Stomach (tissue), 9 donors: ENCODE data around the gene ZKSCAN8. TPM values are rescaled to one million over a fixed set of nuclear protein-coding genes. Genes with fewer than 3 reads are reported as not detected.

Source experiments
- DNase-seq, 2 donors: peaks; one replicate each; pipeline versions ENCODE4 v3.0.0 to v3.0.0-alpha.2; 2013 to 2019
- H3K27ac ChIP-seq, 5 donors: fragments of 200-600 bp in 4 of 5; sonication (generic) in 4 of 5; one replicate each; pipeline ENCODE4 v1.5.1; 2013 to 2019; ENCODE audit warnings: mild to moderate bottlenecking in 1 of 5, moderate library complexity in 1 of 5
- H3K27me3 ChIP-seq, 3 donors: fragments of 200-600 bp; sonication (generic); one replicate each; pipeline ENCODE4 v1.5.1; 2017 to 2019; ENCODE audit warnings: mixed run types in 1 of 3
- H3K36me3 ChIP-seq, 4 donors: fragments of 200-600 bp; sonication (generic); 1 replicate in 3 of 4; 2 replicates in 1 of 4; pipeline ENCODE4 v1.5.1; 2016 to 2019
- H3K4me1 ChIP-seq, 4 donors: fragments of 200-600 bp; sonication (generic); one replicate each; pipeline ENCODE4 v1.5.1; 2016 to 2019
- H3K4me3 ChIP-seq, 4 donors: fragments of 200-600 bp; sonication (generic) in 3 of 4; one replicate each; pipeline ENCODE4 v1.5.1; 2016 to 2019; ENCODE audit warnings: mild to moderate bottlenecking in 1 of 4
- H3K9me3 ChIP-seq, 4 donors: fragments of 200-600 bp; sonication (generic); one replicate each; pipeline ENCODE4 v1.5.1; 2016 to 2019
- CTCF ChIP-seq, 7 experiments: fragments of 450-650 bp in 4 of 7; fragments of 200-600 bp in 3 of 7; sonication (generic) in 3 of 7; IDR thresholded peaks; one replicate each; pipeline ENCODE4 v1.5.1; 2016 to 2019; ENCODE audit warnings: antibody characterized with exemption in 7 of 7, control low read depth in 2 of 7, mild to moderate bottlenecking in 1 of 7
- EP300 ChIP-seq: sonication (generic); formaldehyde crosslinking; IDR thresholded peaks from one replicate; pipeline ENCODE4 v1.6.1; 2017; ENCODE audit warnings: antibody characterized with exemption
- POLR2A ChIP-seq, 4 donors: fragments of 450-650 bp; IDR thresholded peaks; one replicate each; pipeline ENCODE4 v1.6.1; 2016; ENCODE audit warnings: antibody characterized with exemption in 4 of 4, control low read depth in 2 of 4, mild to moderate bottlenecking in 1 of 4, moderate library complexity in 1 of 4
- POLR2AphosphoS5 ChIP-seq, 3 donors: sonication (generic); formaldehyde crosslinking; IDR thresholded peaks; one replicate each; pipeline ENCODE4 v1.6.1; 2016; ENCODE audit warnings: antibody characterized with exemption in 3 of 3
- WGBS, 5 donors: extraction: QIAGEN DNeasy Blood & Tissue Kit in 3 of 5; methylation state at CpG; one replicate each; pipeline versions ENCODE4 v1.1.5 to v1.1.7; 2013 to 2018; 5-methylcytosine and 5-hydroxymethylcytosine counted together
- intact Hi-C: fragments of 100-400 bp; cut with DNase I; formaldehyde crosslinking; loops from one replicate; pipeline ENCODE4 v1.15.1; 2023; ENCODE audit warnings: low total_unique reads
- polyA plus RNA-seq, 3 donors: library from polyadenylated mRNA; stranded (reverse); fragments of 200-250 nt; gene quantifications; one replicate each; pipeline ENCODE4 v1.2.3, GENCODE V29; 2013
- total RNA-seq, 5 donors: library from RNA; depleted of rRNA; stranded (reverse); fragments of >200 nt; gene quantifications; one replicate each; pipeline versions ENCODE4 v1.1.0 to v1.2.3, GENCODE V29; 2014 to 2016
- donor health status: healthy with polysubstance abuse.
- donor health status: Bipolar disorder and iron deficiency.
- donor health status: healthy.

The ZKSCAN8 gene
- total and polyA plus RNA-seq, 8 donors = 1.8 to 101 (median 8.7) TPM

GRCh38 chr6:28124971-28125353 lies 16.7 kb upstream of the ZKSCAN8 start:
- WGBS, 5 donors = 1 to 12% (median 5%) methylated on average over 6 of the region's 6 CpGs

GRCh38 chr6:28125401-28125800 lies 16.3 kb upstream of the ZKSCAN8 start:
- Histone ChIP-seq H3K9me3 (no peaks in the 10 kb centered on the region), H3K4me1 (peaks cover 7 to 26% (median 21%) of the 10 kb centered on the region in 4 donors), H3K27ac (peak overlapping the region in 1 of 5 donors; percentile 14), H3K36me3 (peaks cover 0 to 65% (median 49%) of the 10 kb centered on the region in 4 donors), H3K27me3 (no peaks in the 10 kb centered on the region), H3K4me3 (peak overlapping the region in 3 of 4 donors; percentile 64 to 78 (median 74))
- intact Hi-C loops = loop anchor here (10.0 kb wide), 1 partner anchor 99 kb away; the partner anchor contains the start of gene ZSCAN9
- TF ChIP-seq EP300 (no peak), POLR2AphosphoS5 (IDR thresholded peaks at IDR 0.05) (no peak), CTCF (IDR thresholded peaks at IDR 0.05) (no peak), POLR2A (IDR thresholded peaks at IDR 0.05) (no peak)
- WGBS, 5 donors = 67 to 85% (median 76%) methylated on average over 4 of the region's 4 CpGs
- no peak for DNase-seq

More at GRCh38 chr6:28124971-28125353, 16.7 kb upstream of the ZKSCAN8 start:
- Histone ChIP-seq H3K4me1 (peaks cover 7 to 26% (median 21%) of the 10 kb centered on the region in 4 donors), H3K27me3 (no peaks in the 10 kb centered on the region), H3K36me3 (peaks cover 0 to 65% (median 49%) of the 10 kb centered on the region in 4 donors), H3K4me3 (peak overlapping the region; percentile 64 to 78 (median 73)), H3K27ac (peak overlapping the region in 4 of 5 donors; percentile 74 to 82 (median 76)), H3K9me3 (no peaks in the 10 kb centered on the region)
- TF ChIP-seq POLR2A (IDR thresholded peaks at IDR 0.05) (no peak), POLR2AphosphoS5 (IDR thresholded peaks at IDR 0.05) (no peak), CTCF (IDR thresholded peaks at IDR 0.05) (no peak), EP300 (no peak)
- no peak for DNase-seq
- intact Hi-C loops = loop anchor here (10.0 kb wide), 1 partner anchor 100 kb away; the partner anchor contains the start of gene ZSCAN9

DNA sequence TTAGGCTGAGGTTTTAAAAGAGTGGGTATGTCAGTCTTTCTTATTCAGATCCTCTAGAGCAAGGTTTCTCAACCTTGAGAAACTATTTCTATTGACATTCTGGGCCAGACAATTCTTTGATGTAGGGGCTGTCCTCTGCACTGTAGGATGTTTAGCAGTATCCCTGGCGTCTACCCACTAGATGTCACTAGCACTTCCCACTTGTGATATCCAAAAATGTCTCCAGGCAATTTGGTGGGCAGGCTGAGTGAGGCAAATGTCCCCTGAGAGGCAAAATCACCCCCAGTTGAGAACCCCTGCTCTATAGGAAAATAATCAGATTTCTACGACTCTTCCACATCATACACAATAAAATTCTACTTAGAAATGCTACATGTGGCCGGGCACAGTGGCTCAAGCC lies 7.7 kb upstream of the ZKSCAN8 start:
- Histone ChIP-seq H3K27ac (peak overlapping the region in 1 of 5 donors; percentile 7), H3K9me3 (no peaks in the 10 kb centered on the region), H3K4me3 (no peak overlapping the region), H3K36me3 (peaks cover 0 to 23% (median 19%) of the 10 kb centered on the region in 4 donors), H3K4me1 (peaks cover 5 to 45% (median 26%) of the 10 kb centered on the region in 4 donors), H3K27me3 (no peaks in the 10 kb centered on the region)
- peak in 1 of 2 donors; percentile 49 for DNase-seq
- intact Hi-C loops = no loop called here
- WGBS, 5 donors = 44 to 59% (median 55%) methylated on average over 2 to 3 of the region's 3 CpGs
- no peak for TF ChIP-seq POLR2AphosphoS5 (IDR thresholded peaks at IDR 0.05)
- peak in 1 of 7 experiments; percentile 13 for TF ChIP-seq CTCF (IDR thresholded peaks at IDR 0.05)

DNA sequence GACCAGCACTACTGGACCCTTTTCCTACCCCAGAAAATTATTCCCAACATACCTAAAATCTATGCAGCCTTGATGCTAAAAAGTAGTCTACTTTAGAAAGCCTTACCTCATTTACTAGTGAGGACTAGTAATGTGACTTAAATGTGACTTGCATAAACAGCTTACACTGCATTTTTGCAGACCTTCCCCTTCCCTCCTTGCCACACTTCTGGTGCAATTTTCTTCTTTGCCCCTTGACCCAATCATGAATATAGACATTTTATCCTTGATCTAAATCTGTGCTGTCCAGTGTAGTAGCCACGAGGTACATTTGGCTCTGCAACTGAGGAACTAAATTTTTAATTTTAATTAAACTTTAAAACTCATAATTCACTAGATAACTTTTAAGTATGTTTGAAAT lies 7.0 kb upstream of the ZKSCAN8 start:
- Histone ChIP-seq H3K9me3 (no peaks in the 10 kb centered on the region), H3K36me3 (peaks cover 0 to 16% (median 12%) of the 10 kb centered on the region in 4 donors), H3K4me3 (no peak overlapping the region), H3K27me3 (no peaks in the 10 kb centered on the region), H3K4me1 (peaks cover 5 to 45% (median 26%) of the 10 kb centered on the region in 4 donors), H3K27ac (no peak overlapping the region)
- TF ChIP-seq CTCF (IDR thresholded peaks at IDR 0.05) = no peak
- TF ChIP-seq POLR2A (IDR thresholded peaks at IDR 0.05) = no peak
- no peak for TF ChIP-seq EP300
- TF ChIP-seq POLR2AphosphoS5 (IDR thresholded peaks at IDR 0.05) = no peak
- intact Hi-C loops = no loop called here
- DNase-seq = no peak
- 50 to 70% (median 59%) methylated on average over 1 of the region's 1 CpG for WGBS, 5 donors
